GM21360 (cell line): ENCODE measurements around the gene SGMS1.
"Not testable (repeated sequence)": the region's sequence is repeated elsewhere in the genome, so short reads cannot be mapped to it uniquely, and the experiment has no call there.

Experiments used
- ATAC-seq: cut with Tn5 transposase; IDR thresholded peaks from one replicate; pipeline ENCODE4 v1.9.1; 2021; ENCODE audit warnings: mild to moderate bottlenecking, moderate library complexity; ENCODE audit not compliant: unreplicated experiment

The SGMS1 gene

DNA sequence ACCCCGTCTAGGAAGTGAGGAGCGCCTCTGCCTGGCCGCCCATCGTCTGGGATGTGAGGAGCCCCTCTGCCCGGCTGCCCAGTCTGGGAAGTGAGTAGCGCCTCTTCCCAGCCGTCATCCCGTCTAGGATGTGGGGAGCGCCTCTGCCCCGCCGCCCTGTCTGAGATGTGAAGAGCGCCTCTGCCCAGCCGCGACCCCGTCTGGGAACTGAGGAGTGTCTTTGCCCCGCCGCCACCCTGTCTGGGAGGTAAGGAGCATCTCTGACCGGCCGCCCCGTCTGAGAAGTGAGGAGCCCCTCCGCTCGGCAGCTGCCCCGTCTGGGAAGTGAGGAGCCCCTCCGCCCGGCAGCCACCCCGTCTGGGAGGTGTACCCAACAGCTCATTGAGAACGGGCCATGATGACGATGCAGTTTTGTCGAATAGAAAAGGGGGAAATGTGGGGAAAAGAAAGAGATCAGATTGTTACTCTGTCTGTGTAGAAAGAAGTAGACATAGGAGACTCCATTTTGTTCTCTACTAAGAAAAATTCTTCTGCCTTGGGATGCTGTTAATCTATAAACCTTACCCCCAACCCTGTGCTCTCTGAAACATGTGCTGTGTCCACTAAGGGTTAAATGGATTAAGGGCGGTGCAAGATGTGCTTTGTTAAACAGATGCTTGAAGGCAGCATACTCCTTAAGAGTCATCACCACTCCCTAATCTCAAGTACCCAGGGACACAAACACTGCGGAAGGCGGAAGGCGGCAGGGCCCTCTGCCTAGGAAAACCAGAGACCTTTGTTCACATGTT is 267.9 kb downstream of the SGMS1 start:
- not testable (repeated sequence) for ATAC-seq

DNA sequence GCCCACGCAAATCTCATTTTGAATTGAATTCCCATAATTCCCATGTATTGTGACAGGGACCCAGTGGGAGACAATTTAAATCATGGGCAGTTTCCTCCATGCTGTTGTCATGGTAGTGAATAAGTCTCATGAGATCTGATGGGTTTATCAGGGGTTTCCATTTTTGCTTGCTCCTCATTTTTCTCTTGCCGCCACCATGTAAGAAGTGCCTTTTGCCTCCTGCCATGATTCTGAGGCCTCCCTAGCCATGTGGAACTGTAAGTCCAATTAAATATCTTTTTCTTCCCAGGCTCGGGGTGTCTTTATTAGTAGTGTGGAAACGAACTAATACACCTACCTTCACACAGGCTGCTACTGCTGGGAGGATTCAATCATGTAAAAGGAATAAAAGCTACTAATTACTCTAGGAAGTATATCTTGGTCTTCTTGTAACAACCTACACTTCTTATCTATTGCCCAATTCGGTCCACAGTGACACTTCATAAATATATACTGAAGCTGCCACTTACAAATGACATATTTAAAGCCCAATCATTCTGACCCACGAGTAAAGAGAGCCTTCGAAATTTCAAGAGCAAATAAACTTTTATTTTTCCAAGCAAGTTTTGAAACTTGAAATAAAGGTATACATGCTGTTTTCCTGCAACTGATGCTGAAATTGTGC is 272.1 kb downstream of the SGMS1 start:
- no peak for ATAC-seq

DNA sequence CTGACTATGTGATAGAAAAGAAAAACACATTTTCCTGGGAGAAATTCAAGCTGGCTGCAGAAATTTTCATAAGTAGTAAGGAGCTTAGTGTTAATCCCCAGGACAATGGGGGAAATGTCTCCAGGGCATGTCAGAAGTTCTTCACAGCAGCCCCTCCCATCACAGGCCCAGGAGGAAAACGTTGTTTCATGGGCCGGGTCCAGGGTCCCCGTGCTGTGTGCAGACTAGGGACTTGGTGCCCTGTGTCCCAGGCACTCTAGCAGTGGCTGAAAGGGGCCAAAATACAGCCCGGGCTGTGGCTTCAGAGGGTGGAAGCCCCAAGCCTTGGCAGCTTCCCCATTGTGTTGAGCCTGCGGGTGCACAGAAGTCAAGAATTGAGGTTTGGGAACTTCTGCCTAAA is 273.4 kb downstream of the SGMS1 start:
- ATAC-seq = no peak

DNA sequence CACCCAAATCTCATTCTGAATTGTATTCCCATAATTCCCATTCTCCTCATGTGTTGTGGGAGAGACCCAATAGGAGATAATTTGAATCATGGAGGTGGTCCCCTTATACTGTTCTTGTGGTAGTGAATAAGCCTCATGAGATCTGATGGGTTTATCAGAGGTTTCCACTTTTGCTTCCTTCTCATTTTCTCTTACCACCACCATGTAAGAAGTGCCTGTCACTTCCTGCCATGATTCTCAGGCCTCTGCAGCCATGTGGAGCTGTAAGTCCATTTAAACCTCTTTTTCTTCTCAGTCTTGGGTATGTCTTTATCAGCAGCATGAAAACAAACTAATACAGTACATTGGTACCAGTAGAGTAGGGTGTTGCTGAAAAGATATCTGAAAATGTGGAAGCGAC is 274.2 kb downstream of the SGMS1 start:
- no peak for ATAC-seq

DNA sequence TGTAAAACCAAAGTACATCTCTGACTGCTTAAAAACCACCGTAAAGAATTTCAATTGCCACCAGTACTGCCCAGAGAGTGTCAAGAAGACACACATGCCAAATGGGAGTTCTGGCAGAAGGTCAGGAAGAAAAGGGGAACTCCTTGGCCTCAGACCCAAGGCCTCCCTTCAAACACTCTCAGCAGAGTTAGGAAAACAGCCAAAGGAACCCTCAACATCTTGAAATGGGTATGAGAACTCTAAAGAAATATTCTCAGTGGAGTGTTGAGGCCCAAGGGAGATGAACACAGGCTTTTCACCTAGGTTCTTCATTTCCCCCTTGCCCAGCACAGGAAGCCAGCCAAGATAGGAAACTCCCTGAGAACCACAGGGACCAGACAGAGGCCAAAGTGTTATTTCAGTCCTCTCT is 276.4 kb downstream of the SGMS1 start:
- ATAC-seq = peak; percentile 87

DNA sequence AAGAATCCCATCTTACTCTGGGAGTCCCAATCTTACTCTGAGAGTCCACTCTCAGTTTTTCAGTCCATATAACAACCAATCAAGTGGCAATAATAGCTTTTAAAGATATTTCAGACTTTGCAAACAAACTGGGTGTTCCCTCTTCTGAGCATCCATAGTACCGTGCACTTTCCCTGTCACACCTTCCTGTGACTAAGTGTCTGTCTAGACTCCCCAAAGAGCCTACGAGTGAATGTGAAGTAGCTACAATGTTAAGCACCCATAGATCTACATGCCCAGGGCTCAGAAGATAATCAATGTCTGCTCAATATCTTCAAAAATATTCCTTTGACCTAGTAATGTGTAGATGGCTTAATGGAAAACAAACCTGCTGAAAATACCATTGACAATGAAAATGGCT is 276.8 kb downstream of the SGMS1 start:
- ATAC-seq = peak; percentile 21

DNA sequence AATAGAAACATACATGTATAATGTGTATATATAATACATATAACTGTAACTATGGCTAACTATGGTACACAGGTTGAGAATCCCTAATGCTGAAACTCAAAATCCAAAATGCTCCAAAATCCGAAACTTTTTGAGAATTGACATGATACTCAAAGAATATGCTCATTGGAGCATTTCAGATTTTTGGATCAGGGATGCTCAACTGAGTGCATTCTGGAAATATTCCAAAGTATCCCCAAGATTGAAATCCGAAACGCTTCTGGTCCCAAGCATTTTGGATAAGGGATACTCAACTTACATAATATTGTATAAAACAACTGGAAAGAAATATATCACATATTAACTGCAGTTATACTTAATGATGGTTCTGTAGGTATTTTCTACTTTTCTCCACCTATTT is 278.2 kb downstream of the SGMS1 start:
- no peak for ATAC-seq

DNA sequence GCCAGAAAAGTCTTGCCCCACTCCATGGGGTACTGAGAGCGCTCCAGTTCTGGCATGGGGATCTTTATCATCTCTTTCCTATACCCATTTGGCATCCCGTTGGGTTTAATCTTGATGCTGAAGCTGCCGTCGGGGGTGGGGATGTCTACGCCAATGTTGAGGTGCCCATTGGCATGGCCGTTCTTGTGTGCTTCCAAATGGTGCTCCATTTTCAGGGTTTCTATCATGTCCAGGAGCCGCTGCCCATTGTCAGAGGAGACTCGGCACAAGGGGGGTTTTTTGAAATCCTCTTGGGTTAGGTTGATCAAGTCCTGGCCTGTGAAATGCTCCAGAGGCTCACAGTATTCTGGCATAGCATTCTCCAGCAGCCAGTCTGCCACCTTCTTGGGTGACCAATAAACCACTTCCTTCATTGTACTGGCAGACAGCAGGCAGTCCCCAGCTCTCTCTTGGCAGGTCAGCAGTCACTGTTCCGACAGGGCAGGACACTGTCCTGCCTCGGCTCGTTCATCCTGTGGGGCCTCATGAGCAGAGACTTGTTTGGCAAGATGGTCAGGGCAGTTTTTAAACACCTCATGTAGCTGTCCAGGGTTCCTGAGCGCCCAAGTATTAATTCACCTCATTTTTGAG is 279.9 kb downstream of the SGMS1 start:
- ATAC-seq = no peak

DNA sequence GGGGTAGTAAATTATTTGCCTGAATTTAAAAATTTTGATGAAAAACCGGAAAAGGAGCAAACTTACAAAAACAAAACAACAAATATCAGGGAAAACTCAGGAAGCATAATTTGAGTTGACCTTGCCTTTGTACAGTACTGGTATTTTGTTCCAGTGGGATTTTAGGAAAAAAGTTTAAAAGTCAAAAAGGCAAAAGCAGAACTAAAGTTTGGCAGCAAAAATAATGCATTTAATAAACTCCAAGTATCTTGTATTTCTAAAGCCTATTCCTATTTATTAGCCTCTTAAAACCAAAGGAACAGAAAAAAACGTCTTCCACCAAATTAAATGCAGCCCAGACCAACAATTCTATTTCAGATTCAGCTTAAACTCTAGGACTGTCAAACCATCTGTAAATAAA is 281.8 kb downstream of the SGMS1 start:
- no peak for ATAC-seq

DNA sequence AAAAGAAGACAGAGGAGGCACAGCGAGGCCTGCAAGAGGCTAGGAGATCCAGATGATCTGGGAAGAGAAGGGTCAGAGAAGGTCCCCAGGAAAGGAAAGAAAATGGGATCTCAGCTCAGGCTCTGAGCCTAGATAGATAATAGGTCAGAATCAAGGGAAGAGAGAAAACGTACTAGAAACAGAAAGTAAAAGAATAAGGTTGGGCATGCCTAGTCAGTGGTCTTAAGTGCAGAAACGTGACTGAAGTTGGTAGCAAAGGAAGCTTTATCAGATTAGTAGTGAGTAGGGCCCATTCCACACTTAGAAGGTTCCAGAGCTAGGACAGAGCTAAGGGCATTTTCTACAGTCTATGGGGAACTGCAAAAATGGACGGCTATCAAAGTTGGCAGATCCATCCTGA is 287.6 kb downstream of the SGMS1 start:
- no peak for ATAC-seq

DNA sequence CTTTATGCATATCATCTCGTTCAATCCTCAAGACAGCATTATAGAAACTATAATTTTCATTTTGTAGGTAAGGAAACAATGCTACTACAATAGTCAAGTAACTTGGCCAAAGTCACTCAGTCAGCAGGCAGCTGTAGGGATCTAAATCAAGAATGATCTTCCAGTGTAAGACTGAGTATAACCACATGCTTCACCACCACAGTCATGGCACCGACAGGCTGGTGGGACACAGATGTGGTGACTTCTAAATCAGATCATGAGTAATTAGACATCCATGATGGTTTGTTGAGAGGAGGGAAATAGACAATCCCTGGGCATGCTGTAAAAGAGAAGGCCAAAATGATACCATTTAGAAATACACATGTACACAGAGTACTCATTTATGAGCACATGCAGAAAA is 288.4 kb downstream of the SGMS1 start:
- ATAC-seq = no peak

DNA sequence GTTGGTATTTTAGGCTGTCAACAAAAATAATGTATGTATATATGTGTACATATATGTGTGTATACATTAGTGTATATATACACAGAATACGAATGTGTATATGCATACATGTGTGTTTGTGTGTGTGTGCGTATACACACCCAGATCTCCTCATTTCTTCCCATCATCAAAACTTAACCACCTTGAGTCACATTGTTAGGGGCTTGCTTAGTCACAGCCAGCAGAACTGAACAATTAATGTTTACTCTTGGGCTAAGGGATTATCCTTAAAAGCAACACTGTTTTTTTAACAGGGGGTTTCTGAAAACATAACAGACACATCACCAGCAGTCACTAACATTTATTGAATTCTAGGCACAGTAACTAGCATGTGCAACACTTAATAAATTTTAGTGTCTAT is 289.5 kb downstream of the SGMS1 start:
- no peak for ATAC-seq

DNA sequence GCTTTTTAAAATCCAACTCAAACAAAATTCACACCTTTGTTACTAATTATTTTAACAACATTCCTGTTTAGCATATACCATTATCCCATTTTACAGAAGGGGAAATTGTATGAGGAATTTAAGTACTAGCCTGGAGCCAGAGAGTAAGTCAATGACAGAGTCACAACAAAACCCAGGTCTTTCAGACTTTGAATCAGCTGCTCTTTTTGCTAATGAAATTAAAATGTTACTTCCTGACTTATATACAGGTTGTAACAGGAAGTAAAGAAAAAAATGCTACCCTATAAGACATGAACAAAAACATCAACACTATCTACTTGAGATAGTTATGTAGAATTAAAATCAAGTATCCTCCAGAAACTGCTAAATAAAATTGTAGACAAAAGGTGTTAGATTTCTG is 289.9 kb downstream of the SGMS1 start:
- ATAC-seq = no peak

DNA sequence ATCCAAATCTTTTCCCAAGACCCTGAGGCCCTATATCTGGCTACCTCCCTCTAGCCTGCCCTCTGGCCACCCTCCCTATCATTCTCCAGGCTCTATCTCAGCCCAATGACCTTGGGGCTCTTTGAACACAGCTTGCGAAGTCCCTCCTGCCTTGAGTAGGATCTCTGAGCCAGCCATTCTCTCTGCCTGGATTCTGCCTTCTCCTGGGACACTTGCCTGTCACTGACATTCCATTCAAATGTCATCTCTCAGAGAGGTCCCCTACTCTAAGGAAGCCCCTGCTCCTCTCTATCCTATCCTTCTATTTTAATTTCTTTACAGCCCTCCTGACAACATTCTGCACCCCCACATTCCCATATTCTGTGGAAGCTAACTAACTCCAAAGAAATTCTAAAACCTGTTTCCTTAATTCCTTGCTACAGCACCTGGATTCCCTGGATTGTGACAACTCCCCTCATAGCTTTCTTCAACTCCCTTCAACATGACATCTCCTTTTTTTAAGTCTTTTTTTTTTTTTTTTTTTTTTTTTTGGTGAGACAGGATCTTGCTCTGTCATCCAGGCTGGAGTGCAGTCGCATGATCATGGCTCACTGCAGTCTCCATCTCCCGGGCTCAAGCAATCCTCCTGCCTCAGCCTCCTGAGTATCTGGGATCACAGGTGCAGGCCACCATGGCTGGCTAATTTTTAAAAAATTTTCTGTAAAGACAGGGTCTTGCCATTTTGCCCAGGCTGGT is 291.5 kb downstream of the SGMS1 start:
- no peak for ATAC-seq

DNA sequence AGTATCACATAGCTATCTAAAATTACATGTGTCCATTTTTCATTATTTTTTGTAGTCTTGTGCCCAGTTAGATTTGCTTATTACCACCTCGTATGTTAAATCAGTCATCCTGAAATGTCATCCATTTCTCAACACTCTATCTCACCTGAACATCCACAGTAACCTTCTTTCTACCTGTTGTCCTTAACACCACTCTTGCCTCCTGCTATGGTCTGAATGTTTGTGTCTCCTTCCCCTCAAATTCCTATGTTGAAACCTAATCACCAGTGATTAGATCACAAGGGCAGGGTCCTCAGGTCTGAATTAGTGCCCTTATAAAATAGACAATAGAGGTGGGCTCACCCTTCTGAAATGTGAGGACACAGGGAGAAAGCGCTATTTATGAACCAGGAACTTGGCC is 292.3 kb downstream of the SGMS1 start:
- no peak for ATAC-seq

DNA sequence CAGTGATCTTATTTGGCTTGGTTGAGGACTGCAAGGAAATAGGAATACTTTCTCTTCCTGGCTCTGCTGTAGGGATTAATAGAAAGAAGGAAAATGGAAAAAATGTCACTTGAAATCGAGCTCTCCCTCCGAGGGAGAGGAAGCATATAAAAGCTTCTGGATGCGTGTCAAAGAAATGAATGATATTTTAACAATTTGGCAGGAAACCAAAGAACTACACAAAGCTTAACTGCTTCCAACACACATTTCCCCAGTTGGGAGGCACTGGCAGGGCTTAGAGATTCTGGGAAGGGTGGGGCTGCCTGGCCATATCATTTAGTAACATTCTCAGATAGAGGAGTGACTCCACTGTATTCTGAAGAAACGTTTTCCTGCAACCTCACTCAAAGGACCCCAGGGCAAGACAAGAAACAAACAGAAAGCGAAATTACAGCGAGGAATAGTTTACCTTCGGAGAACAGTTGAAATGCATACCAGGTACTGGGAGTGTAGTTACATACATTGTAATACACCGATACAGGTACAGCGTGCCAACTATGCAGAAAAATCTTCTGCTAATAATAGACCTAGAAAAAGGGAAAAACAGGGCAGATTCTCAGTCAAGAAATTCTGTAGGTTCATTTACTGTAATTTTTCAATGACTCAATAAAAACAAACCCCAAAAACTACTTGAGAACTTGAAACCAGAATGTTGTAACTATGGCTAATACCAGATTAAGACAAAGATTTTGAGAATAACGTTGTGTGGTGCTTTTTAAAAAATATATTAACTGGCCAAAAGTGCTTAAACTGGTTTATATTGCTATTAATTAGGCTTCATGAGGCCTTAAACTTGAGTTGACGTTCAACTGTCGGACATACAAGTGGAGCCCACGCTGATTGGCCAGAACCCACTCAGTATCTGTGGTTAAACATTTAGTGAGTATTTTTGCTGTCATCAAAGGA is 296.7 kb downstream of the SGMS1 start:
- ATAC-seq = no peak

DNA sequence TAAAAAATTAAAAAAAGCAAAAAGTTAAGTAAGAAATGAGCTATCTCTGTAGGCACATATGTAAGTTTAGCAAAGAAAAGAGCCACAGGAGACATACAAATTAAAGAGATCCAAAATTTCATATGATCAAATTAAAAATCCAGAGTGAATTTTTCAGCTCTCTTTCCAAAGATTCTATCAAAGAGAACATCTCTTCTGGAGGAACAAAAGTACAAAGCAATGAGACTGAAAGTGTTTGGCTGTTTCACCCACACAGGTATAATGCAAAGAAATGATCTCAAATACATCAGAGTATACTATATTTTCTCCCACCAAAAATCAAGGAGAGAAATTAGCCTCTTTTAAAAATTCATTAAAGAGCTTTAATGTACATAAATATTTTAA is 297.6 kb downstream of the SGMS1 start:
- ATAC-seq = no peak

DNA sequence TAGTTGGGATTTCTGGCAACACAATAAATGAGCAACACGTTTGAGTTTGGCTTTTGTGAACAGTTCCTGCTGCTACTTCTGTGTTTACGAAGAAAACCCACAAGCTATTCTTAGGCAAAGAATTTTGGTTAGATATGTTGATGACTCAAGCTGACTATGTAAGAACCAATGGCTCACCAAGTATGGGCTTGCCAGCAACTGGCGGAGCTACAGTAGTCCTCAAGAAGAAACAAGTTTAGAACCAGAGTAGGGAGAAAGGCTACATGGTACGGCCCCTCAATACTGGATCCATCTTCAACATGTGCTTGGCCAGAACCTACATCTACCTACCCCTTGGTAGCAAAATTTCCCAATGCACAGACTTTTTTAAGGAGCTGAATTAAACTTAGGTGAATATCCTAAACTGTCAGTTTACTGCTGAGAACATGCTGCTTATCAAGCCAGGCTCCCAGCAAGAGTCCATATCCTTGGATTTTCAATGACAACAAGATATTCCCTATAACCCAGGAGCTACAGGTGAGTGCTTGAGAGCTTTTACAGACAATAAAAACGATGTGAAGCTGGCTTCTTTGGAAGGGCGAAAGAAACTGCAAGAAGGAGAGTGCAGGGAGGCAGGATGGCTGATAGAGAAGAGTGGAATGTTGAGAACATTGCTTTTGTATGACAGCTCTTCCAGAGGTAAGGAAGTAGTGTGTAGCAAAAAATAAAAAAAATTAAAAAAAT is 298.1 kb downstream of the SGMS1 start:
- peak; percentile 79 for ATAC-seq

DNA sequence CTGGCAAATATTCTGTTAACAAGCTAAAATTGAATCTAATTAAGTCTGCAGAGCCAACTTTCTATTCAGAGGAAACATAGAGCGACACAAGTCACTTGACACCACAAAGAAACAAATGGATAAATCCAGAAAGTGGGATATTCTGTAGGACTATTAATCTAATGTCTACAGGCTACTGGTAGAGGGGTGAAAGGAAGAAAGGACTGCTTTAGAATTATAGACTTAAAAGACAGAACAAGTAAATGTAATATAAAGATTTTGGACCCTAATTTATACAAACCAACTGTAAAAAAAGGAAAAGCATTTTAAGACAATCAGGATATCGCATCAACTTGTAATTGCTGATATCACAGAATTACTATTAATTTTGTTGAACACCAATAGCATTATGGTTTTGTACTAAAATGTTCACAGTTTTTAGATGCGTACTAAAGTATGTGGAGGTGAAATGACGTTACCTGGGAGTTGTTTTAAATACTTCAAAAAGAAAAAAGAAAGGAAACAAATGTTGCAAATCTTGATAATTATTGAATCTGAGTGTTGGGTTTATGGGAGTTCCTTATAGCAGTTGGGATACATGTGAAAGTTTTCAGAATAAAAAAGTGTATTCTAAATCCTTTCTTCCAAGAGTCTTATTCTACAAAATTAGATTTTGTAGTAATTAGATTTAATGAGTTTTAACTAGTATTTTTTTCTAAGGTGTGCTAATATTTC is 298.9 kb downstream of the SGMS1 start:
- no peak for ATAC-seq
